Parathyroid adenoma (tissue), 2 donors: ENCODE measurements around the gene ZNF792.
A peak's percentile ranks its signal among the peaks of the same experiment; 100 is the strongest.
"Not testable (repeated sequence)": the region's sequence is repeated elsewhere in the genome, so short reads cannot be mapped to it uniquely, and the experiment has no call there.

ENCODE experiments used
- H2AFZ ChIP-seq: fragments of 300-600 bp; sonication (generic); one replicate; pipeline ENCODE4 v1.7.0; 2017; ENCODE audit warnings: antibody characterized with exemption, mild to moderate bottlenecking
- H3K27ac ChIP-seq: fragments of 300-600 bp; sonication (generic); one replicate; pipeline ENCODE4 v1.7.0; 2017
- H3K27me3 ChIP-seq: fragments of 300-600 bp; sonication (generic); one replicate; pipeline ENCODE4 v1.7.0; 2017; ENCODE audit warnings: low read length; ENCODE audit not compliant: control insufficient read depth, insufficient read depth
- H3K36me3 ChIP-seq: fragments of 300-600 bp; sonication (generic); one replicate; pipeline ENCODE4 v1.7.0; 2017; ENCODE audit warnings: low read length; ENCODE audit not compliant: control insufficient read depth, insufficient read depth
- H3K4me1 ChIP-seq: fragments of 300-600 bp; sonication (generic); one replicate; pipeline ENCODE4 v1.7.0; 2017; ENCODE audit warnings: control low read depth
- H3K4me2 ChIP-seq: fragments of 300-600 bp; sonication (generic); one replicate; pipeline ENCODE4 v1.7.0; 2017; ENCODE audit warnings: low read length
- H3K4me3 ChIP-seq: fragments of 300-600 bp; sonication (generic); one replicate; pipeline ENCODE4 v1.7.0; 2017; ENCODE audit warnings: low read depth, low read length
- H3K79me2 ChIP-seq: fragments of 300-600 bp; sonication (generic); one replicate; pipeline ENCODE4 v1.7.0; 2017; ENCODE audit warnings: control low read depth
- H3K9ac ChIP-seq: fragments of 300-600 bp; sonication (generic); one replicate; pipeline ENCODE4 v1.7.0; 2017; ENCODE audit warnings: mild to moderate bottlenecking
- H3K9me3 ChIP-seq: fragments of 300-600 bp; sonication (generic); one replicate; pipeline ENCODE4 v1.7.0; 2017; ENCODE audit warnings: low read length; ENCODE audit not compliant: control insufficient read depth
- TF ChIP-seq, protein P1 (sequence below): fragments of 300-600 bp; sonication (generic); IDR thresholded peaks from one replicate; pipeline ENCODE4 v1.7.0; 2017; ENCODE audit warnings: antibody characterized with exemption, mild to moderate bottlenecking
- donor health status: primary hyperparathyroidism.

ZNF792 gene

DNA sequence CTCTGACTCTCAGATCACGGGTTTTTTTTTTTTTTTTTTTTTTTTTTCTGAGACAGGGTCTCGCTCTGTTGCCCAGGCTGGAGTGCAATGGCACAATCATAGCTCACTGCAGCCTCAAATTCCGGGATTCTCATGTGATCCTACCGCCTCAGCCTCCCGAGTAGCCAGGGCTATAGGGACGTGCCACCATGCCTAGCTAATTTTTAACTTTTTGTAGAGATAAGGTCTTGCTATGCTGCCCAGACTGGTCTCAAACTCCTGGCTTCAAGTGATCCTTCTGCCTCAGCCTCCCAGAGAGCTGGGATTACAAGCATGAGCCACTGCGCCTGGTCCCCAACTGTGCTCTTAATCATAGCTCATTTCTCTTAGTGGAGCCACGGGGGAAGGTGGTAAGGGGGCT, 31.5 kb upstream of the ZNF792 start:
- Histone ChIP-seq H3K27me3 (no peaks in the 10 kb centered on the region), H3K4me3 (no peak overlapping the region), H3K36me3 (no peaks in the 10 kb centered on the region), H3K79me2 (peaks cover 2% of the 10 kb centered on the region), H3K4me1 (peaks cover 4% of the 10 kb centered on the region), H3K9me3 (no peaks in the 10 kb centered on the region), H2AFZ (no peak overlapping the region), H3K4me2 (no peak overlapping the region), H3K9ac (no peak overlapping the region), H3K27ac (peak overlapping the region; percentile 56)
- TF ChIP-seq, protein P1, sequence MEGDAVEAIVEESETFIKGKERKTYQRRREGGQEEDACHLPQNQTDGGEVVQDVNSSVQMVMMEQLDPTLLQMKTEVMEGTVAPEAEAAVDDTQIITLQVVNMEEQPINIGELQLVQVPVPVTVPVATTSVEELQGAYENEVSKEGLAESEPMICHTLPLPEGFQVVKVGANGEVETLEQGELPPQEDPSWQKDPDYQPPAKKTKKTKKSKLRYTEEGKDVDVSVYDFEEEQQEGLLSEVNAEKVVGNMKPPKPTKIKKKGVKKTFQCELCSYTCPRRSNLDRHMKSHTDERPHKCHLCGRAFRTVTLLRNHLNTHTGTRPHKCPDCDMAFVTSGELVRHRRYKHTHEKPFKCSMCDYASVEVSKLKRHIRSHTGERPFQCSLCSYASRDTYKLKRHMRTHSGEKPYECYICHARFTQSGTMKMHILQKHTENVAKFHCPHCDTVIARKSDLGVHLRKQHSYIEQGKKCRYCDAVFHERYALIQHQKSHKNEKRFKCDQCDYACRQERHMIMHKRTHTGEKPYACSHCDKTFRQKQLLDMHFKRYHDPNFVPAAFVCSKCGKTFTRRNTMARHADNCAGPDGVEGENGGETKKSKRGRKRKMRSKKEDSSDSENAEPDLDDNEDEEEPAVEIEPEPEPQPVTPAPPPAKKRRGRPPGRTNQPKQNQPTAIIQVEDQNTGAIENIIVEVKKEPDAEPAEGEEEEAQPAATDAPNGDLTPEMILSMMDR = no peak

DNA sequence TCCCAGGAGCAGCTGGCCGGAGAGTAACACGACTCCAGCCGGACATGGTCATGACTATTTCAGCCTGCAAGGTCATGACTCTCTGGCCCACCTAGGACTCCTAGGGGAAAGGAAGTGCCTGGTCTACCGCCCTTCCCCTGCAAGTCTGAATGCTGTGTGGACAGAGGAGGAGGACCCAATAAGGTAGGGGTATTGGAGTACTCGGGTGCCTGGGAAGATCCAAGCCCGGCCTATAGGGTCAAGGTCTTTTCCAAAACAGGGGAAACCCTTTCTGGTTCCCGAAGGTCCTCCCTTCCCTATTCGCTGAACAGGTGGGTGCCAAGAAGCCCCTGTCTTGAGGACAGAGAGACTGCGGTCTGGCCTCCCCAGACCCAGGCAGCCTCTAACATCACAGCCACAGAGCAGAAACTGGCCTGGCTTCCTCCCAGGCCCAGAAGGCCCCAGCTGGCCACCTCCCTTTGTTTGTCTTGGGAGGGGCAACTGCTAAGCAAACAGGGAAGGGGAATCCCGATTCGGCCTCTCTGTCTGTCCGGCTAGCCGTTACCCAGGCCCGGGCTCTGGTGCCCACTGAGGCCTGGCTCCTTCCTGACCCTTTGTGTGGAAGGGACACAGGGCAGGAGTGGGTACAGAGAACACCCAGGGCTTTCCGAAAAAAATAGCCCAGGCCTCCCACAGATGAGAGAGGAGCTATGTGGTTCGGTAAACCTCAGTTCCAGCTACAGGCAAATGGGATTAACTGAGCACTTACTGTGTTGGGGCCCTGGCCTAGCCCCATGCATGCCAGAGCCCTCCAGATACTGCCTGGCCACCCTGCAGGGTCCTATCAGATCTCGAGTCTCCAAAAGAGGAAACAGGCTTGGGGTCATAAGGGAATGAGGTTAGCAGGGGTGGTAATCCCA, 30.9 kb upstream of the ZNF792 start:
- H3K27ac ChIP-seq = peak overlapping the region; percentile 56
- H3K79me2 ChIP-seq = peaks cover 1% of the 10 kb centered on the region
- TF ChIP-seq, protein P1 = no peak
- no peak overlapping the region for H2AFZ ChIP-seq
- H3K9me3 ChIP-seq = no peaks in the 10 kb centered on the region
- no peaks in the 10 kb centered on the region for H3K27me3 ChIP-seq
- no peak overlapping the region for H3K4me3 ChIP-seq
- peaks cover 4% of the 10 kb centered on the region for H3K4me1 ChIP-seq
- H3K4me2 ChIP-seq = no peak overlapping the region
- H3K36me3 ChIP-seq = no peaks in the 10 kb centered on the region
- no peak overlapping the region for H3K9ac ChIP-seq

DNA sequence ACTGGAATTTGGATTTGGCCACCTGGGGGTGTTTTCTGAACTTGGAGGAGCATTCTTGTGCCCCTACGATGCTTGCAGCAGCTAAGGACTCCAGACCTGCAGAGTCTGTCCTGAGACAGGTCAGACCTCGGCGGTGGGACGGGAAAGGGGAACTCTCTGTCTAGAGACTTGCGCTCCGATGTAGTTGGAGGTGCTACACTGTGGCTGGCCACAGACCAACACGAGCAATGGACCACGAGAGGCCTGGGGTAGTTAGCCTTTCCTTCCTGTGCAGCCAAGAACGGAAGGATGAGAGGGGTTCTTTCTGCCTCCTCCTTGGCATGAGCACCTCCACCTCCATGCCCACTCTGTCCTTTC, 30.2 kb upstream of the ZNF792 start:
- TF ChIP-seq, protein P1 = no peak
- H3K9me3 ChIP-seq = no peaks in the 10 kb centered on the region
- H3K4me2 ChIP-seq = no peak overlapping the region
- no peak overlapping the region for H3K4me3 ChIP-seq
- no peak overlapping the region for H3K9ac ChIP-seq
- peak overlapping the region; percentile 56 for H3K27ac ChIP-seq
- H2AFZ ChIP-seq = no peak overlapping the region
- no peaks in the 10 kb centered on the region for H3K27me3 ChIP-seq
- H3K79me2 ChIP-seq = no peaks in the 10 kb centered on the region
- no peaks in the 10 kb centered on the region for H3K36me3 ChIP-seq
- peaks cover 4% of the 10 kb centered on the region for H3K4me1 ChIP-seq

DNA sequence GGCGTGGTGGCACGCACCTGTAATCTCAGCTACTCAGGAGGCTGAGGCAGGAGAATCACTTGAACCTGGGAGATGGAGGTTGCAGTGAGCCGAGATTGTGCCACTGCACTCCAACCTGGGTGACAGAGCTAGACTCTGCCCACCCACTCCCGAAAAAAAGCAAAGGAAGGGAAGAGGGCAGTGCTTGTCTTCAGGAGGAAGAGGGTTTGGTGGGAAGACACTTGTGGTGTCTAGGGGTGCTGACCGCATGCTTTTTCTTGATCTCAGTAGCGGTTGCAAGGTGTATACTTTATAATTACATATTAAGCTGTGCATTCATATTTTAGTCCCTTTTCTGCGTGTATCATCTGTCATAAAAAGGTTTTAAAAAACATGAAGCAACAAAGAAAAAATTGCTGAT, 28.6 kb upstream of the ZNF792 start:
- not testable (repeated sequence) for H3K4me3 ChIP-seq, H2AFZ ChIP-seq

DNA sequence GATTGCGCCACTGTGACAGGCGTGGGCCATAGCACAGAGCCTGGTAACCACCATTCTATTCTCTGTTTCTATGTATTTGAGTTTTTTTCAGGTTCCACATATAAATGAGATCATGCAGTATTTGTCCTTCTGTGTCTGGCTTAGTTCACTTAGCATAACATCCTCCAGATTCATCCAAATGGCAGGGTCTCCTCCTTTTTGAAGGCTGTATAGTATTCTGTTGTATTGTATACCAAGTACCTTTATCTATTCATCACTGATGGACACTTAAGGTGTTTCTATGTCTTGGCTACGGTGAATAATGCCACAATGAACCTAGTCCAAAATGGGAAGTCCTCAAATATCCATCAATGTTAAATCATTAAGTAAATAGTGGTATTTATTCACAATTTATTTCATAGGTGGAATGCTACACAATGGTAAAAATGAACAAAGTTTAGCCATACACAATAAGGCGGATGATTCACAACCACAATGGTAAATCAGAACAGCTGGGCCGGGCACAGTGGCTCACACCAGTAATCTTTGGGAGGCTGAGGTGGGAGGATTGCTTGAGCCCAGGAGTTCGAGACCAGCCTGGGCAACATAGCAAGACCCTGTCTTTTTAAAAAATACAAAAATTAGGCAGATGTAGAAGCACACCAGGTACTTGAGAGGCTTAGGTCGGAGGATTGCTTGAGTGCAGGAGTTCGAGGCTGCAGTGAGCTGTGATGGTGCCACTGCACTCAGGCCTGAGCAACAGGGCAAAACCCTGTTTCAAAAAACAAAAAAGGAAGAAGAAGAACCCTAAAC, 27.7 kb upstream of the ZNF792 start:
- no peak overlapping the region for H3K27ac ChIP-seq
- H3K27me3 ChIP-seq = no peaks in the 10 kb centered on the region
- TF ChIP-seq, protein P1 = no peak
- H3K4me2 ChIP-seq = no peak overlapping the region
- H3K4me3 ChIP-seq = no peak overlapping the region
- H3K9ac ChIP-seq = no peak overlapping the region
- no peaks in the 10 kb centered on the region for H3K9me3 ChIP-seq
- H3K79me2 ChIP-seq = no peaks in the 10 kb centered on the region
- H3K36me3 ChIP-seq = no peaks in the 10 kb centered on the region
- H2AFZ ChIP-seq = no peak overlapping the region
- H3K4me1 ChIP-seq = no peaks in the 10 kb centered on the region

More for the DNA sequence above, 28.6 kb upstream of the ZNF792 start:
- not testable (repeated sequence) for H3K79me2 ChIP-seq, H3K9ac ChIP-seq, H3K27ac ChIP-seq, H3K4me2 ChIP-seq, H3K36me3 ChIP-seq, H3K27me3 ChIP-seq, H3K4me1 ChIP-seq, H3K9me3 ChIP-seq
